HG03025 (cell line): ENCODE data around the gene ADH6.
"Not testable (repeated sequence)": the region's sequence is repeated elsewhere in the genome, so short reads cannot be mapped to it uniquely, and the experiment has no call there.

Experiments used
- ATAC-seq: cut with Tn5 transposase; IDR thresholded peaks from one replicate; pipeline ENCODE4 v1.9.1; 2021; ENCODE audit warnings: mild to moderate bottlenecking, moderate library complexity; ENCODE audit not compliant: unreplicated experiment, low FRiP score

The ADH6 gene

DNA sequence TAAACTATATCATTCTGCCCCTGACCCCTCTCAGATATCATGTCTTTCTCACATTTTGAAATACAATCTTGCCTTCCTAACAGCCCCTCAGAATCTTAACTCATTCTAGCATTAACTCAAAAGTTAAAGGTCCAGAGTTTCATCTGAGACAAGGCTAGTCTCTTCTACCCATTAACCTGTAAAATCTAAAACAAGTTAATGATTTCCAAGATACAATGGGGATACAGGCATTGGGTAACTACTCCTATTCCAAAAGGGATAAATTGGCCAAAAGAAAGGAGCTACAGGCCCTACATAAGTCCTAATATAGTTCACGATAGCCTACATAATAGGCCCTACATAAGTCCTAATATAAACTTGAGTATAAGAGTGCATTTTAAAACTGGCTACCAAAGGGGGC is 18.9 kb downstream of the ADH6 start:
- ATAC-seq, result no peak

- no peak for ATAC-seq
Observed at GRCh38 chr4:99190336-99190735, 28.7 kb downstream of the ADH6 start.

DNA sequence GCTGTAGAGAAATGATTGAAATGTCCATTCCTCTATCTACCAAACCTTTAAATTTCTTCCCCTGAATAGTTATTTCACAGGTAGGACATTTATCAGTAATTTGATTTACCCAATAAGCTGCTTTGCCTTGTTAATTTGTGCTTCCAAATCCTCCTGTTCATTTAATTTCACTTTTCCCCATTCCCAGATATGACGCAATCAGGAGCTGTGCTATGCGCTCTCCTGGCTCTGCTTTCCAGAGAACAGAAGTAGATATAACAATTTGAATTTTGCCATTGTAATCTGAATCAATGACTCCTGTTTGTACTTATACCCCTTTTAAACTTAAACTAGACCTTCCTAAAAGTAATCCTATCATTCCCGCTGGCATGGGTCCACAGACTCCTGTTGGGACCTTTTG is 29.1 kb downstream of the ADH6 start:
- ATAC-seq, result not testable (repeated sequence)

DNA sequence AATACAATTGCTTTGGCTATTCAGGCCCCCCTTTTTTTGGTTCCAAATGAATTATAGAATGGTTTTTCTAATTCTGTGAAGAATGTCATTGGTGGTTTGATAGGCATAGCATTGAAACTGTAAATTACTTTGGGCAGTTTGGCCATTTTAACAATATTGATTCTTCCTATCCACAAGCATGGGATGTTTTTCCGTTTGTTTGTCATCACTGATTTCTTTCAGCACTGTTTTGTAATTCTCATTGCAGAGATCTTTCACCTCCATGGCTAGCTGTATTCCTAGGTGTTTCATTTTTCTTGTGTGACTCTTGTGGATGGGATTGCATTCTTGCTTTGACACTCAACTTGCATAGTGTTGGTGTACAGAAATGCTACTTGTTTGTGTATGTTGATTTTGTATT is 33.0 kb downstream of the ADH6 start:
- no peak for ATAC-seq

- ATAC-seq, result no peak
Observed at GRCh38 chr4:99185581-99185980, 33.5 kb downstream of the ADH6 start.

DNA sequence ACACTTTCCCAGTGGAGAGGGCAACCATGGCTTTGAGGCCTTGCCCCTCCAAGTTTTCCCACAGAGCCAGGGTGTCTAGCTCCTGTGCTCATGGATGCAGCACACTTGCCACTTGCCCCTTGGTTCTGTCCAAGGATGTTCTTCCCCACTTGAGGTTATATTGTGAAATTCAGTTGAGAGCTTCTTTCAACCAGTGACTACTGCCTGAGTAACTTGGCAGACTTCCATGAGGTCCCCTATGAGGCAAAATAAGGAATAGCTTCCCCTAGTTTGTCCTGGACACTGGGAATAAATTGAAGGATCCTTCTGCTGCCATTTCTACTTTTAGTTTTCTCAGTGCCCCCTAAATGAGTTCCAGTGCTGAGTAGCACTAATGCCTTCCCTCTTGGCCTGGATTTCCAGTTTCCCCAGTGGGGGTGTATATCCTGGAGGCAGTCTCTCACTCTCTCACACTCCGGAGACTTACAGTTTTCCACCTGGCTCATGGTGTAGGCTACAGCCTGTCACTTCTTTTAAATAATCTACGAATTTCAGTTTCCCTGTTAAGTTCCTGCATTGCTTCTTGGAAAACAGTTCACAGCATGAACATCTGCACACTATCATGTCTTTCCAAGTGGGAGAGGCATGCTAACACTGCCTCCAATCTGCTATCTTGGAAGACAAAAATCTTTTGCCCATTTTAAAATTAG is 38.5 kb downstream of the ADH6 start:
- ATAC-seq, result no peak

- no peak for ATAC-seq
Observed at GRCh38 chr4:99179626-99180025, 39.4 kb downstream of the ADH6 start.

- no peak for ATAC-seq
Observed at GRCh38 chr4:99179178-99179577, 39.9 kb downstream of the ADH6 start.

GRCh38 chr4:99166544-99166943 is 52.5 kb downstream of the ADH6 start:
- ATAC-seq, result no peak

DNA sequence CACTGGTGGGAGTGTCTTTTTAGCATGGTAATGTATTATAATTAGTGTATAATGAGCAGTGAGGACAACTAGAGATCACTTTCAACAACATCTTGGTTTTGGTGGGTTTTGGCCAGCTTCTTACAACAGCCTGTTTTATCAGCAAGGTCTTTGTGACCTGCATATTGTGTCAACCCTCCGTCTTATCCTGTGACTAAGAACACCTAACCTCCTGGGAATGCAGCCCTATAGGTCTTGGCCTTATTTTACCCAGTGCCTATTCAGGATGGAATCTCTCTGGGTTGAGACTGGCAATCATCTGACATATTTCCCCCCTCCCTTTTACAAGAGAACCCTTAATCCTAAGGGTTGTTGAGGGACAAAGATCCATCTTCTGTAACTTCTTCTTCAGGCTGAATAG is 53.1 kb downstream of the ADH6 start:
- no peak for ATAC-seq

DNA sequence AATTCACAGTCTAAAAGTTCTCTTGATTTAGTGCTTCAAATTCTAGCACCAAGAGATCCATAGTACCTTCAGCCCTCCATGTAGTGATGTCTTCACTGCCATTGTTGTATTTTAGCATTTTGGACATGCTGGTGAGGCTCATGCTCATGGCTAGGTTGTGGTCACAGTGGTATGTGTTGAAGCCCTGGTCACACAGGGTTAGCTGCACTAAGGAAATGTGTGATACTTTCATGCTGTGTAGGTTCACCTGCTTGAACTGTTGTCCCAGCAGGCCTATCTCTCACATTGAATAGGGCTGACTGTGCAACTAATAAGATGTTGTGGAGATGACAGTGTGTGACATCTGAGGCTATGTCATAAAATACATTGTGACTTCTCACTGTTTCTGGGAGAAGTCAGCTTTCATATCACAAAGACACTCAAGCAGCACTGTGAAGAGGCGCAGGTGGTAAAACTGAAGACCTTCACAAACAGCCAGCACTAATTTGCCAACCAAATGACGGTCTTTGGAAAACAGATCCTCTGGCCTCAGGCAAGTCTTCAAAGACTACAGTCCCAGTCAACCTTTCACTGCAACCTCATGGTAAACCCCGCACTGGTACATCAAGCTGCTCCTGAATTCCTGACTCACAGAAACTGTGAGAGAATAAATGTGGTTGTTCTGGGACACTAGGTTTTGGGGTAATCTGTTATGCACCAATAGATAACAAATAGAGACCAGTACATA is 57.5 kb downstream of the ADH6 start:
- no peak for ATAC-seq

- ATAC-seq, result no peak
Observed at GRCh38 chr4:99159699-99160098, 59.3 kb downstream of the ADH6 start.

DNA sequence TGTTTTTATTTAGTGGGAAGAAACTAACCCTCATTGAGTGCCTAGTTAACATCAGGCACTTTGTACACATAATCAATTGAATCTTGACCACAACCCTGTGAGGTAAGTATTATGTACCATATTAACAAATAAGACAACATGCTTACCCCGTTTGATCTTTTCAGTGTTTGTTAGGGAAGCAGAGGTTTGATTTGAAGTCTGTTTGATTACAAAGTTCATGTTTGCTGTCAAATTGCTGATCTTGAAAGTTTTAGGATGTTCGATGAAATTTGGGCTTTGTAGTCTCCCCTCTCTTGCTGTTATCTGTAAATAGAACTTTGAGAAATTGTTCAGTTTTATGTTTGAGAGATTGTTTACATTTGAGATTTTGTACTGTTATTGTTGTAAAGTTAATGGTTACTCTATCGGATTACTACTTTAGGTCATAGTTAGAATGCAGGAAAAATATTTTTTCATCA is 61.5 kb downstream of the ADH6 start:
- no peak for ATAC-seq

DNA sequence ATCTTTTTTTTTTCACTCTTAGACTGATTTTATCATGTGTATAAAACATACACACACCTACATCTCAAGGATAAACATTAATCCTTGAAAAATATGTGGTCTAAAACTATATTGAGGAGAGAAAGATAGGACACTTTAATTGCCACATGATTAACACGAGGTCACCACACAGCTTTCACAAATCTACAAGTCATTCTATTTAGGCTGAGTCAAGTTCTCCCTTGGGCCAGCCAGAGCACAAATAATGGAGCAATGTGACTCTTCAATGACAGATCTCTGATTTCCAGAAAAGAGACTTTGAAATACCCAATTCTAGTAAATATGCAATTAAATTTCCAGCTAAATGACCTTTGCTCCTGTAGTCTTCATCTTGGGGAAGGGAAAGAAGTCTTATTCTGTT is 62.1 kb downstream of the ADH6 start:
- no peak for ATAC-seq

- ATAC-seq, result no peak
Observed at GRCh38 chr4:99154658-99155342, 64.2 kb downstream of the ADH6 start.
